ENCODE measurements around the gene XPR1.
"Not testable (repeated sequence)": the region's sequence is repeated elsewhere in the genome, so short reads cannot be mapped to it uniquely, and the experiment has no call there.

XPR1 gene

DNA sequence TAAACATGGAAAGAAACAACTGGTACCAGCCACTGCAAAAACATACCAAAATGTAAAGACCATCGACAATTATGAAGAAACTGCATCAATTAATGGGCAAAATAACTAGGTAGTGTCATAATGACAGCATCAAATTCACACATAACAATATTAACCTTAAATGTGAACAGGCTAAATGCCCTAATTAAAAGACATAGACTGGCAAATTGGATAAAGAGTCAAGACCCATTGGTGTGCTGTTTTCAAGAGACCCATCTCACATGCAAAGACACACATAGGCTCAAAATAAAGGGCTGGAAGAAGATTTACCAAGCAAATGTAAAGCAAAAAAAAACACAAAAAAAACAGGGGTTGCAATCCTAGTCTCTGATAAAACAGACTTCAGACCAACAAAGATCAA, 201.4 kb downstream of the XPR1 start:
- in situ Hi-C loops (cut with MboI; ENCODE audit: low sequenced_read_pairs): not testable (repeated sequence)

DNA sequence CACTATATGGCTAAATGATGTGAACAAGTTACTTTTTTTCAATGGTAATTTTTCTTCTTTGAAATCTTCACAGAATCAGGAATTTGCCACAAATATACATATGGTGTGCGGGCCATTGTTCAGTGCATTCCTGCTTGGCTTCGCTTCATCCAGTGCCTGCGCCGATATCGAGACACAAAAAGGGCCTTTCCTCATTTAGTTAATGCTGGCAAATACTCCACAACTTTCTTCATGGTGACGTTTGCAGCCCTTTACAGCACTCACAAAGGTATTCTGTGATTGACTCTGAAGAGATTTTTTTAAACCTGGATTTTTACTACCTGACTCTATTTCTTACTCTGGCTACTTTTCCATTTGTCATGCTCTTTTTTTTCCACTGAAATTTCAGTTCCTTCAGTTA, 204.6 kb downstream of the XPR1 start:
- in situ Hi-C loops (cut with MboI; ENCODE audit: low sequenced_read_pairs): no loop called here

DNA sequence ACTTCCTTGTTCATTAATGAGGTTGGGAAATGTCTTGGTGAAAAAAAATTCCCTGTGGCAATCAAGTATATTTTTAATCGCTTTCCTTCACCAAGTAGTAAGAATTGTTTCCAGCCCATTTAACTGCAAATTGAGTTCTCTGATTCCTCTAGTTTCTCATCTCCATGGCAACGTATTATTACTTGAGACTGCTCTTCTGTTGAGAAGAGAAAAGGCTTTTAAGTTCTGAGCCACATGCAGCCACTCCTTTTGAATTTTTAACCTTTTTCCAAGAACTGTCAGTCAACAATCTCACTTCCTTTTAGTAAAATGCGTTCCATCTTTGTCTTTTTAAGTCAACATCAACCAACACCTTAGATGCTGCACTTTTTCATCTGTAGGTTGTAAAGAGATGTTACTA, 205.2 kb downstream of the XPR1 start:
- in situ Hi-C loops (cut with MboI; ENCODE audit: low sequenced_read_pairs): no loop called here

DNA sequence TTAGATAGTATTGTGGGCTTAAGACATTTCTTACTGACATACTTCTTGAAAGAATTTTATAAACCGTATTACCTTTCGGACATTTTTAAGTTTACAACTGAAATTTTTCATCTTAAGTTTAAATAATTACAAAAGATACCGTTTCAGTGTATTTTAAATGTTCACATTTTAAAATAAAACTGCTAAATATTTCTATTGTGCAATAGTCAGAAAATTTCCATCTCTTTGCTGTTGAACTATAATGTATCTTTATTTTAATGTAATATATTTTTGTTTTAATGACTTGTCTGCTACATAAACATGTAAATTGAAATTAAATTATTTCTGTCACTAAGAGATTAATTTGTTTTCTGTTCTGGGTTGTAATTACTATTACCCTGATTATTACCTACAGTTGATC, 206.7 kb downstream of the XPR1 start:
- in situ Hi-C loops (cut with MboI; ENCODE audit: low sequenced_read_pairs): no loop called here

DNA sequence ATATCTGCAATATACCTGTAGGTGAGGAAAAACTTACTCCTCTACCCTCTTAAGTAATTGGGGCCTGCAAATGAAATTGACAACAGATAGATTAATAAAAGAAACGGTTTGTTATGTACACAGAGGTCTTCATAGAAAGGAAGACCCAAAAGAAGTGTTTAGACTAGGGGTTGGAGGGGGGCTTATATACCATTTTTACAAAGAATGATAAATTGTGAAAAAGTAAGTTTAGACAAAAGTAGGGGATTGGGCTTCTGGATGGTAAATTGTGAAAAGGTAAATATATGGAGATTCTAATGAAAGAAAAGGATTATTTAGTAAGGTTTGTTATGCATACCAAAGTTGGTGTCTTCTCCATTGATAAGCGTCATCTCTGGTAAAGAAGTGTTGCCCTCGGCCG, 207.7 kb downstream of the XPR1 start:
- in situ Hi-C loops (cut with MboI; ENCODE audit: low sequenced_read_pairs): no loop called here

DNA sequence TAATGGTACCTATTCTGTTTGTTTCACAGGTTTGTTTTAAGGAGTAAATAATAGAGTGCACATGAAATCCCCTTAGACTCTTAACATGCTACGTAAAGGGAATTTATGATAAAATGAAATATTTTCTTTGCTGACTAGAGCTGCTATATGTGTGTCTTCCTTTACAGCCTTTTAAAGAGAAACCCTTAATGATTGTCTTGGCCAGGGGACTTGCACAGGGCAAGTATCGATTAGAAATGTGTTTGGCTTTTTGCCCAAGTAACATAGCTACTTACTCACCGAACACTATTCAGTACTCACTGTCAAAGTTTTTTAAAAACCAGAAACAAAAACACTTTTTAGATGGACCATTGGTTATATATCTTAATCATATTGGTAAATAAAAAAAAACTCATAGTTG, 209.6 kb downstream of the XPR1 start:
- in situ Hi-C loops (cut with MboI; ENCODE audit: low sequenced_read_pairs): no loop called here

DNA sequence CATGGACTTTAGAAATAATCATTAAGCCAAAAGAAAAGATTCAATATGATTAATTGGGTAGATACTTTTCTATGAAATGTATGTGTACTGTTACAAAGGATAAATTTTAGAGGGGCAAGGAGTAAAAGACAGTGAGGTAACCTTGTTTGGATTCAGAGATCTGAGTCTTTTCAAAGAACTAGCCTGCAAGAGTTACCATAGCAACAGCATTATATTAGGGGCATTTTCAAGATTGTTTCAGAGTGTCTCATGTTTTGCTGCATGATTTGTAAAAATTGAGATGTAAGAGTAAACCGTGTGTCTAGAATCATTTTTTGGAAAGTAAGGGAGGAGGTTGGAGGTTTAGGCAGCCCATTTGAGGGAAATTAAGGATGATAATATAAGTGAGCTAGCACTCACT, 210.2 kb downstream of the XPR1 start:
- in situ Hi-C loops (cut with MboI; ENCODE audit: low sequenced_read_pairs): no loop called here

DNA sequence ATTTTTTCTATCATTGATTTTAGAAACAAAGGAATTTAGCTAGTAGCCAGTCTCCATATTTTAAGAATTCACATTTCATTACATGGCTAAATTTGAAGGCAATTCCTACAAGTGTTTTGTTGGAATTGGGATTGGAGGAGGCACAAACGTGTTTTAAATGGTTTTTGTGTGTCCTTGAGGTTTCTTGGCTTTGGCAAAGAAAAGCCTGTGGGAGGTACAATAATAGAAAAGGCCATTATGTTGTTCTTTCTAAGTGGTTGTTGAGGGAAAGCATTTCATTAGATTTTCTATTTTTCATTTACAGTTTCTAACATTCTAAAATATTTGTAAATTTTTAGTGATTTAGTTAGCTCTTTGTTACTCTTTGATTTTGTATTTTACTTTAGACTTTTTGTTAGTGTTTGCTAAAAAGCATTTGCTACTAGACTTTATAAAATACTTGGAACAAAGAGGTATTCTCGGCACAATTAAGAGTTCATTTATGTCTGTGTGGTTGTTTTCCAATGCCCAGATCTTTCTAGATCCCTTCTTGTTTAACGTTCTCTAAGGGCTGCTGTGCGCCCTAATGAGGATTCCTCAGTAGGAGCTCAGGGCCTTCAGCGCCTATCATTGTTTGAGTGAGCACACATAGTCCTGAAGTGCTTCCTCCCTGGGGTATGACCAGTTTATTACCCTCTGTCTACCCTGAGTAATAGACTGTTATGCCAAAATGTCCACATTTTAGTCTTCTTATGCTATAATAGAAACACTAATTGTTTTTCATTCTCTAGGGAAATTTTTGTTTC, 210.9 kb downstream of the XPR1 start:
- in situ Hi-C loops (cut with MboI; ENCODE audit: low sequenced_read_pairs): no loop called here

DNA sequence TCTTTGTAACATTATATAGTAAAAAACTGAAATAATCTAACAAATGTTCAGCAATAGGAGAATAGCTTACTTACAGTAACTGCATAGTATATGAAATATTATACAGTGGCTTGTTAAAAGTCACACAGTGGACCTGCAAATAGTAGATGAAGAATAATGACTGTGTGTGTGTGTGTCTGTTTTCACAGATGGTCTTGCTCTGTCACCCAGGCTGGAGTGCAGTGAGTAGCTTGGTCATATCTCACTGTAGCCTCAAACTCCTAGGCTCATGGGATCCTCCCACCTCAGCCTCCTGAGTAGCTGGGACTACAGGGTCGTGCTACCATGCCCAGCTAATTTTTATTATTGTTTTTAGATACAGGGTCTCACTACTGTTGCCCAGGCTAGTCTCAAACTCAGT, 213.5 kb downstream of the XPR1 start:
- in situ Hi-C loops (cut with MboI; ENCODE audit: low sequenced_read_pairs): no loop called here

DNA sequence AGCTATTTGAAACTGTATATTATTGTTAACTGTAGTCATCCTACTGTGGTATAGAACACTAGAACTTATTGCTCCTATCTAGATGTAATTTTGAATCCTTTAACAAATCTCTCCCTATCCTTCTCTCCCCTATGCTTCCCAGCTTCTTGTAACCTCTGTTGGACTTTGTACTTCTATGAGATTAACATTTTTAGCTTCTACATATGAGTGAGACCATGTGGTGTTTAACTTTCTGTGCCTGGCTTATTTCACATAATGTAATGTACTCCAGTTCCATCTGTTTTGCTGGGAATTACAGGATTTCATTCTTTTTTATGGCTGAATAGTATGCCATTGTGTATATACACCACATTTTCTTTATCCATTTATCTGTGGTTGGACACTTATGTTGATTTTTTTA, 216.4 kb downstream of the XPR1 start:
- in situ Hi-C loops (cut with MboI; ENCODE audit: low sequenced_read_pairs): no loop called here

DNA sequence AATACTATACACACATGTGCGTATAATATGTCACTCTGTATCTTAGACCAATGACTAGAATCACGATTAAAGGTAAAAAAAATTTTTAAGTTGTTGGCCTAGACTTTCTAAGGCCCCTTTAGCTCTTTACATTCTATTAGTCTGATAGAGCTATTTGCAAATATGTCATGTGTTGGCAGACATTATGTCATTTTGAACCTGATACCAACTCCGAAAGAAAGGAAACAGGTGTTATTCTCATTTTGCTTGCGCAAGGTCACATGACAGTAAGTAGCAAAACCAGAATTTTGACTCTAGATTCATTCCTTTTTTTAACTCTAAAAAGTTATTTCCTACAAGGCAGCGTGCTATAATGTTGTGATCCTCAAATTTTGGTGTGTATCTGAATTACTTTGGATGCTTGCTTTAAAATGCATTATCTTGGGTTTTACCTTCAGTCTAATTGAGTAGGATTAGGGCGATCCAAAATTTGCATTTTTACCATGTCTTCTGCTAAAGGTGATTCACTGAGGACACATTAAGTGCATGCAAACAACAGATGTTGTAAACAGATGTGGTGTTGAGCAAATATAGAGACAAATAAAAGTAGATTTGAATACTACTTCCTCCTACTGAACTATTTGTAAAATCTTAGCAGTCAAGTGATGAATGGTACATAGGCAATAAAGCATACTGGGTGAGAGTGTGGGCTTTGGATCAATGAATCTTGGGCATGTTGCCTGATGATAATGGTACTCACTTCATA, 217.4 kb downstream of the XPR1 start:
- in situ Hi-C loops (cut with MboI; ENCODE audit: low sequenced_read_pairs): no loop called here

DNA sequence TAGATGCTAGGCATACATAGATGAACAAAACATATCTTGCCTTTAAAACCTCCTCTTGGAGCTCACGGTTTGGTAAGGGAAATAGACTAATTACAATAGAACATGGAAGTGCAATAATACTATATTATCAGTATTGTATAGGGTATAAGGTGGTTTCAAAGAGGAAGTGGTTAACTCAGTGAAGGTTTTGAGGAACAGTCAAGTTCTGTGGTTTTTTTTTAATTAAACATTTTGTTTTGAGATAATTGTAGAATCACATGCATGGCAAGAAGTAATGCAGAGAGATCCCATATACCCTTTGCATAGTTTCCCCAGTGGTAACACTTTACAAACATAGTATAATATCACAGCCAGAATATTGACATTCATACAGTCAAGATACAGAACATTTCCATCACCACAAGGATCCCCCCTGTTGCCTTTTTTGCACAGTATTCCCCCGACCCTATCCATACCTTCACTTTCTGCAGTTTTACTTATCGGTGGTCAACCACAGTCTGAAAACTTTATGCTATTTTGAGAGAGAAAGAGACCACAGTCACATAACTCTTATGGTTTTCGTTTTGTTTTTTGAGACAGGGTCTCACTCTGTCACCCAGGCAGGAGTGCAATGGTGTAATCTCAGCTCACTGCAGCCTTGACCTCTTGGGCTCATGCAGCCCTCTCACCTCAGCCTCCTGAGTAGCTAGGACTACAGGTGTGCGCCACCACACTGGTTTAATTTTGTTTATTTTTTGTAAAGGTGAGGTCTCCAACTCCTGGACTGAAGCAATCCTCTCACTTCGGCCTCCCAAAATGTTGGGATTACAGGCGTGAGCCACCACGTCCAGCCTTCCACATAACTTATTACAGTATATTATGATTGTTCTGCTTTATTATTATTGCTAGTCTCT, 220.4 kb downstream of the XPR1 start:
- in situ Hi-C loops (cut with MboI; ENCODE audit: low sequenced_read_pairs): loop anchor here (10.0 kb wide), 1 partner anchor 317 kb away; no protein-coding TSS in a partner anchor

DNA sequence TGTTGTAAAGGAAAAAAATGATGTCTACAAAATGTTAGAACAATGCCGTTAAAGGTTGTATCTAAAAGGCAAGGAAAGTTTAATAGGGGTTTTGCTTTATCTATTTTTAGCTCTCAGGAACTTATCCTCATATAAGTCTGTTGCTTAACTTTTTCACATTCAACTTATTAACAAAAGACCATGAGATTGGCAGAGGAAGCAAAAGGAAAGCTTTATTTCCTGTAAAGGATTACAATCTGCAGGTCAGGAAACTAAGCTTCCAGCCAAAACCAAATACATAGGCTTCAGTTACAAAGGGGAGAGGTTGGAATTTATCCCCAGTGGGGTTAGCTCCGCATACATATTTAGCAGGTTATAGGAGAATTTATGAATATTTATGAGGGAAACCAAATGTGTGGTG, 222.2 kb downstream of the XPR1 start:
- in situ Hi-C loops (cut with MboI; ENCODE audit: low sequenced_read_pairs): loop anchor here (10.0 kb wide), 1 partner anchor 319 kb away; no protein-coding TSS in a partner anchor

DNA sequence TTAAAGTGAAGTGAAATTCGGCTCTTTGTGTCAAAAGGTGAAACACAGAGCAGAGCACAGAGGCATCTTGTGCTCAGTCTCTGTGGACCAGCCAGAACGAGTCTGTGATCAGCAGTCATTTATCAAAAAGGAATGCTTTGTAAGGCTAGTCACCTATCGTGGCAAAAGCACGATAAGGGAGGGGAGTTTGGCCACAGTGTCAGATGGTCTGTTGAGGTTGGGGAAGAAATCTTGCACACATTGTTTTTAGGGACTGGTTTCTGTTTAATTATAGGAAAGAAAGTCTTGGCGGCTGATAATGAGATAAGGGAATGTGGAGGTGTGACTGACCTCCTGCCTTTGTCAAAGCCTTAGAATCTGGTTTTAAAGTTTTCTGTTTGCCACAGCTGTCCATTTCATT, 222.6 kb downstream of the XPR1 start:
- in situ Hi-C loops (cut with MboI; ENCODE audit: low sequenced_read_pairs): loop anchor here (10.0 kb wide), 1 partner anchor 320 kb away; no protein-coding TSS in a partner anchor

DNA sequence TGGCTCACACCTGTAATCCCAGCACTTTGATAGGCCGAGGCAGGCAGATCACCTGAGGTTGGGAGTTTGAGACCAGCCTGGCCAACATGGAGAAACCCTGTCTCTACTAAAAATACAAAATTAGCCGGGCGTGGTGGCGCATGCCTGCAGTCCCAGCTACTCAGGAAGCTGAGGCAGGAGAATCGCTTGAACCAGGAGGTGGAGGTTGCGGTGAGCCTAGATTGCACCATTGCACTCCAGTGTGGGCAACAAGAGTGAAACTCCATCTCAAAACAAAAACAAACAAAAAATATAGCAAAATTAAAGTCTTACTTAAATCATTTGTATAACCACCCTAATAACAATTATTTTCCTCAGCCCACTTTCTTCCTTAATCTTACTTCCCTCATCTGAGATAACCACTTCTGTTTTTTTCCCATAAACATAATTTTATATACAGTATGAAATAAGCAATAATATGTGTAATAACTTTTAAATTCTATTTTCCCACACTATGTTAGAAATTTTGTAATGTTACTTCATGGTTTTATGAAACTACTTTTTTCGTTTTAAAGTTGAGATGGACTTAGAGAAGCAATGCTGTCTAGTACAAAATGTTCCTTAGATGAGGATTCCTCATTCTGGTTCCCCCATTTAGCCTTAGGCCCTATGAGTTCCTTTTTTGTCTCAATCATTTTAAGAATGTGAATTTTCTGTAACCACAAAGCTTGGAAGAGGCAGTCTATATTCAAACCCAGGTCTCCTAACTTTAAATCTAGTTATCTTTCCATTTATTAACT, 226.3 kb downstream of the XPR1 start:
- in situ Hi-C loops (cut with MboI; ENCODE audit: low sequenced_read_pairs): loop anchor here (10.0 kb wide), 1 partner anchor 323 kb away; no protein-coding TSS in a partner anchor

DNA sequence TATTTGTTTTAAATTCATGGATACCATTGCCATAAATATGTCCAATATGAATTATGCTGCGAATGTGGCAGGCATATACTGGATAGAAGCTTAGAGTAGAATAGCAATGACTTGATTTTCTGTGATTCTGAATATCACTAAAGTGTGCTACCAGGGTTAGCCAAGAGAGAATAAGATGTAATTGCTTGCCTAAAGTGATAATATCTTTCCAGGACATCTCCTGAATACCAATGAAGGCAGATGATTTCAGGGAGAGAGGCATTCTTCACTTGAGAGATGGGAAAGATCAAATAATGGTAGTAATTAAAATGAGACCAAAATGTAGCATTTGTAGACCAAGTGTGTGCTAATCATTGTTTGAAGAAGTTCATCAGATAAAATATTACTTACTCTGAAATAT, 227.5 kb downstream of the XPR1 start:
- in situ Hi-C loops (cut with MboI; ENCODE audit: low sequenced_read_pairs): loop anchor here (10.0 kb wide), 1 partner anchor 325 kb away; no protein-coding TSS in a partner anchor

DNA sequence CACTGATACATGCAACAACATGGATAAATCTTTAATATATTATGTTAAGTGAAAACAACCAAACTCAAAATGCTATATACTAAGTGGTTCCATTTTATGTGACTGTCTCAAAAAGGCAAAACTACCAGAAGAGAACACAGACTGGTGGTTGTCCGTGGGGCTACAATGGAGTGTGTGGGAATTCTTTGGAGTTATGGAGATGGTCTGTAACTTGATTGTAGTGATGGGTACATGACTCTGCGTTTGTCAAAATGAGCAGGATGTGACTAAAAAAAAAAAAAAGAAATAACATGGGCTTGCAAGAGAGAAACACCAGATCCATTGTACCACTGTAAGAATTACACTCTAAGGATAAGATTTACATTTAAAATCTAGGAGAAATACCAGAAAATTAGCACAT, 228.7 kb downstream of the XPR1 start:
- in situ Hi-C loops (cut with MboI; ENCODE audit: low sequenced_read_pairs): no loop called here

DNA sequence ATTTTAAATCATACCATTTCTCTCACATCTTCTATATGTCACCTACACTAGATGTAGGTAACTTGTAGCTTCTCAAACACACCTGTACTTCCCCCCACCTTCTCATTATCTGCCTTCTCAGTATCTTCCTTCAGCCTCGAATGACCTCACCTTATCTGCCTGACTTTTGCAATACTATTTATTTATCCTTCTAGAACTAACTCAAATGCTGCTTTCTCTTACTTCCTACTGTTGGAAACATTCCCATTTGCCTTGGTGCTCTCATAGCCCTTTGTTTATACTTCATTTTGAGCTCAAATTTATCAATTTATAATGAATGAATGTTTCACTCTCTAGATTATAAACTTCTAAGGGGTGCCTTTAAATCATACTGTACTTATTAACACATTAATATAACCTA, 230.5 kb downstream of the XPR1 start:
- in situ Hi-C loops (cut with MboI; ENCODE audit: low sequenced_read_pairs): no loop called here

DNA sequence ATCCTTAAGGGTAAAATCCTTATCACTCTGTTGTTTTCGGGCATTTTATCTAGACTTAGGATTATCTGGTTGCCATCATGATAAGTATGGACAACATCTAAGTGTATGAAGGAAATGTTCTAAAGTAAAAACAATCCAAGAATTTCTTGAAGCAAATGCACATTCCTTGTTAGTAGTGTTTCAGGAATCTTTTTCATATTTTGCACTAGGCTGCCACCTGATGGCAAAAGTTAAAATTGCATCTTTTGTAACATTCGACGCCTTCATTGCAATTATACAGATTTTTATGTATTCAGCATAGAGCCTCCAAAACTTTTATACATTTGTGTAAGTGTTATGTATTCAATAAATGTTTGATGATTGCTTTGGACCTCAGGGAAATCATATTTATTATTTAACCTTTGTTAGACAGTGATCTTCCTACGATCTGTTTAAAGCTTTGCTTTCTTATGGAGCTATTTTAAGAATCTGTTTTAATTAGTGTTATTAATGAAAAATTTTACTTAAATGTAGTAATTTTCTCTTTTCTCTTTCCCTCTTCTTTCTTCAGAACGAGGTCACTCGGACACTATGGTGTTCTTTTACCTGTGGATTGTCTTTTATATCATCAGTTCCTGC, 231.4 kb downstream of the XPR1 start:
- in situ Hi-C loops (cut with MboI; ENCODE audit: low sequenced_read_pairs): no loop called here

Data from HL-60/S4 treated with retinoic acid at 250 ng/mL for 4 days and 3 days (cell line).